Stimulated activated CD8-positive, alpha-beta memory T cell treated with anti-CD3 and anti-CD28 coated beads, Interleukin-4, amount 100 ng/mL, for 4 hours (primary cell): ENCODE results near the gene MTRF1.
"Not testable (repeated sequence)": the region's sequence is repeated elsewhere in the genome, so short reads cannot be mapped to it uniquely, and the experiment has no call there.

Source experiments
- DNase-seq, 2 donors: peaks; one replicate each; pipeline ENCODE4 v3.0.0-alpha.2; 2020; ENCODE audit warnings: low read depth in 2 of 2, low spot score in 1 of 2

Gene MTRF1

GRCh38 chr13:41282129-41282571, 18.8 kb upstream of the MTRF1 start:
- DNase-seq = no peak

- not testable (repeated sequence) for DNase-seq
These were observed 15.8 kb upstream of the MTRF1 start for GRCh38 chr13:41279156-41279555.

GRCh38 chr13:41276824-41277223, 13.4 kb upstream of the MTRF1 start:
- DNase-seq = no peak

- no peak for DNase-seq
These were observed 11.5 kb upstream of the MTRF1 start for GRCh38 chr13:41274881-41275280.

- no peak for DNase-seq
These were observed 10.6 kb upstream of the MTRF1 start for GRCh38 chr13:41273831-41274441.

- DNase-seq = no peak
These were observed 8.3 kb upstream of the MTRF1 start for GRCh38 chr13:41271456-41272285.

- DNase-seq = no peak
These were observed 5.4 kb upstream of the MTRF1 start for GRCh38 chr13:41268764-41269163.

GRCh38 chr13:41267106-41267505, 3.7 kb upstream of the MTRF1 start:
- DNase-seq = no peak

- DNase-seq = no peak
These were observed 3.4 kb downstream of the MTRF1 start for GRCh38 chr13:41259875-41260501.

- DNase-seq = no peak
These were observed 5.8 kb downstream of the MTRF1 start for GRCh38 chr13:41257535-41257934.

- no peak for DNase-seq
These were observed 8.5 kb downstream of the MTRF1 start for GRCh38 chr13:41254902-41255301.

GRCh38 chr13:41250993-41251392, 12.4 kb downstream of the MTRF1 start:
- DNase-seq = no peak

GRCh38 chr13:41246969-41247680, 16.3 kb downstream of the MTRF1 start:
- no peak for DNase-seq

- no peak for DNase-seq
These were observed 18.8 kb downstream of the MTRF1 start for GRCh38 chr13:41244556-41244955.

GRCh38 chr13:41241626-41242025, 21.8 kb downstream of the MTRF1 start:
- DNase-seq = no peak

- no peak for DNase-seq
These were observed 27.0 kb downstream of the MTRF1 start for GRCh38 chr13:41236369-41236768.

- DNase-seq = no peak
These were observed 30.5 kb downstream of the MTRF1 start for GRCh38 chr13:41232578-41233480.

- no peak for DNase-seq
These were observed 31.6 kb downstream of the MTRF1 start for GRCh38 chr13:41231786-41232185.

- DNase-seq = no peak
These were observed 32.2 kb downstream of the MTRF1 start for GRCh38 chr13:41231025-41231677.

GRCh38 chr13:41229356-41229755, 34.0 kb downstream of the MTRF1 start:
- DNase-seq = no peak
